Body of pancreas (tissue), 4 donors: ENCODE data around the gene POLG.

Source experiments
- CTCF ChIP-seq, 7 experiments: fragments of 450-650 bp in 4 of 7; fragments of 200-600 bp in 3 of 7; sonication (generic) in 3 of 7; IDR thresholded peaks; one replicate each; pipeline ENCODE4 v1.5.1; 2016 to 2019; ENCODE audit warnings: antibody characterized with exemption in 7 of 7
- POLR2A ChIP-seq, 3 donors: fragments of 450-650 bp; IDR thresholded peaks; one replicate each; pipeline ENCODE4 v1.6.1; 2016; ENCODE audit warnings: antibody characterized with exemption in 3 of 3, mild to moderate bottlenecking in 2 of 3

GRCh38 chr15:89368566-89369223 is 34.1 kb upstream of the POLG start:
- no peak for TF ChIP-seq CTCF (IDR thresholded peaks at IDR 0.05)
- TF ChIP-seq POLR2A (IDR thresholded peaks at IDR 0.05): no peak
